SK-N-MC (cell line): ENCODE data around the gene CELA2A.

Experiments used
- EZH2 ChIP-seq: fragments of 200-600 bp; sonication (generic); IDR thresholded peaks from one replicate; pipeline ENCODE4 v1.6.1; 2017; ENCODE audit warnings: antibody characterized with exemption
- POLR2AphosphoS5 ChIP-seq: IDR thresholded peaks from 2 replicates; pipeline ENCODE4 v1.6.1; 2012; ENCODE audit warnings: mild to moderate bottlenecking, low read depth, low read length, borderline replicate concordance

GRCh38 chr1:15468145-15468544 lies 11.6 kb downstream of the CELA2A start:
- no peak for TF ChIP-seq POLR2AphosphoS5
- no peak for TF ChIP-seq EZH2
